ENCODE results near the gene IGSF23. TPM values are rescaled to one million over a fixed set of nuclear protein-coding genes. Genes with fewer than 3 reads are reported as not detected.
"Not testable (repeated sequence)": the region's sequence is repeated elsewhere in the genome, so short reads cannot be mapped to it uniquely, and the experiment has no call there.

The IGSF23 gene
- total RNA-seq, 2 donors from 2014 or later, result not detected

GRCh38 chr19:44590245-44591059 lies 22.9 kb upstream of the IGSF23 start:
- Histone ChIP-seq H3K27me3 (no peaks in the 10 kb centered on the region), H3K36me3 (no peaks in the 10 kb centered on the region), H3K4me1 (peaks cover 0 to 16% of the 10 kb centered on the region in 2 donors), H3K9me3 (no peaks in the 10 kb centered on the region), H3K4me3 (no peak overlapping the region), H3K27ac (peak overlapping the region in 1 of 2 donors; percentile 87)
- TF ChIP-seq, protein P1, sequence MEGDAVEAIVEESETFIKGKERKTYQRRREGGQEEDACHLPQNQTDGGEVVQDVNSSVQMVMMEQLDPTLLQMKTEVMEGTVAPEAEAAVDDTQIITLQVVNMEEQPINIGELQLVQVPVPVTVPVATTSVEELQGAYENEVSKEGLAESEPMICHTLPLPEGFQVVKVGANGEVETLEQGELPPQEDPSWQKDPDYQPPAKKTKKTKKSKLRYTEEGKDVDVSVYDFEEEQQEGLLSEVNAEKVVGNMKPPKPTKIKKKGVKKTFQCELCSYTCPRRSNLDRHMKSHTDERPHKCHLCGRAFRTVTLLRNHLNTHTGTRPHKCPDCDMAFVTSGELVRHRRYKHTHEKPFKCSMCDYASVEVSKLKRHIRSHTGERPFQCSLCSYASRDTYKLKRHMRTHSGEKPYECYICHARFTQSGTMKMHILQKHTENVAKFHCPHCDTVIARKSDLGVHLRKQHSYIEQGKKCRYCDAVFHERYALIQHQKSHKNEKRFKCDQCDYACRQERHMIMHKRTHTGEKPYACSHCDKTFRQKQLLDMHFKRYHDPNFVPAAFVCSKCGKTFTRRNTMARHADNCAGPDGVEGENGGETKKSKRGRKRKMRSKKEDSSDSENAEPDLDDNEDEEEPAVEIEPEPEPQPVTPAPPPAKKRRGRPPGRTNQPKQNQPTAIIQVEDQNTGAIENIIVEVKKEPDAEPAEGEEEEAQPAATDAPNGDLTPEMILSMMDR (IDR thresholded peaks at IDR 0.05), result no peak
- no peak for DNase-seq (ENCODE audit: low spot score)

DNA sequence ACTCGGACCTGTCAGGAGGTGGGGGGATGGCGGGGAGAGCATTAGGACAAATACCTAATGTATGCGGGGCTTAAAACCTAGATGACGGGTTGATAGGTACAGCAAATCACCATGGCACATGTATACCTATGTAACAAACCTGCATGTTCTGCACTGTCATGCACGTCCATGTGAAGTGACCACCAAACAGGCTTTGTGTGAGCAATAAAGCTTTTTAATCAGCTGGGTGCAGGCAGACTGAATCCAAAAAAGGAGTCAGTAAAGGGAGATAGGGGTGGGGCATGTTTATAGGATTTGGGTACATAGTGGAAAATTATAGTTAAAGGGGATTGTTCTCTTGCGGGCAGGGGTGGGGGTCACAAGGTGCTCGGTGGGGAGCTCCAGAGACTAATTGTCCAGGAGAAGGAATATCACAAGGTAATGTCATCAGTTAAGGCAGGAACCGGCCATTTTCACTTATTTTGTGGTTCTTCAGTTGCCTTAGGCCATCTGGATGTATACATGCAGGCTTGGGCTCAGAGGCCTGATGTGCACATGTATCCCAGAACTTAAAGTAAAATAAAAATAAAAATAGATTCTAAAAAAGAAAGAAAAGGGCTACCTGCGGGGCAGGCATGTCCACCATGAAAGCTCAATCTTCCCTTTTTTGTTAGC lies 21.9 kb upstream of the IGSF23 start:
- not testable (repeated sequence) for H3K4me3 ChIP-seq; H3K36me3 ChIP-seq; H3K27me3 ChIP-seq; DNase-seq (ENCODE audit: low spot score); H3K9me3 ChIP-seq
- peaks cover 0 to 16% of the 10 kb centered on the region in 2 donors for H3K4me1 ChIP-seq
- peak overlapping the region; percentile 66 to 79 for H3K27ac ChIP-seq

DNA sequence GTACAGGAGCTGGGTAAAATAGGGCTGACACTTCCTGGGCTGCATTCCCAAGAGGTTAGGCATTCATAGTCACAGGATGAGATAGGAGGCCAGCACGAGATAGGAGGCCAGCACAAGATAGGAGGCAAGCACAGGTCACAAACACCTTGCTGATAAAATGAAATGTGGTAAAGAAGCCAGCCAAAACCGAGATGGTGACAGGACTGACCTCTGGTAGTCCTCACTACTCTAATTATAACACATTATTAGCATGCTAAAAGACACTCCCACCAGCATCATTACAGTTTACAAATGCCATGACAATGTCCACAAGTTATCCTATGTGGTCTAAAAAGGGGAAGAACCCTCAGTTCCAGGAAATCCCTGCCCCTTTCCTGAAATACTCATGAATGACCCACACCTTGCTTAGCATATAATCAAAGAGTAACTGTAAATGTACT lies 20.9 kb upstream of the IGSF23 start:
- Histone ChIP-seq H3K4me1 (peaks cover 0 to 16% of the 10 kb centered on the region in 2 donors), H3K9me3 (no peaks in the 10 kb centered on the region), H3K27me3 (no peaks in the 10 kb centered on the region), H3K27ac (peak overlapping the region; percentile 66 to 79), H3K4me3 (no peak overlapping the region), H3K36me3 (no peaks in the 10 kb centered on the region)
- TF ChIP-seq, protein P1 (IDR thresholded peaks at IDR 0.05), result no peak
- DNase-seq (ENCODE audit: low spot score), result no peak

DNA sequence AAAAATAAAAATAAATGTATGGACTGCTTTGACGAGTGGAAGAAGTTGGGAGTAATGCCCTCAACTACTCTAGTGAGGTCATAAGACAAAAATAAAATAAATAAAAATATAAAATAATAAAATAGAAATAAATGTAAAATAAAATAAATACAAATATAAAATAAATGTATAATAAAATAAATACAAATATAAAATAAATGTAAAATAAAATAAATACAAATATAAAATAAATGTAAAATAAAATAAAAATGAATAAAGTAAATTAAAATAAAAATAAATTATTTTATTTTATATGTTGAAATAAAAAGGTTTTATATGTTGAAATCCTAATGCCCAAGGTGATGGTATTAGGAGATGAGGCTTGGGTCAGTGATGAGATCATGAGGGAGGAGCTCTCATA lies 20.1 kb upstream of the IGSF23 start:
- TF ChIP-seq, protein P1 (IDR thresholded peaks at IDR 0.05), result no peak
- peaks cover 0 to 2% of the 10 kb centered on the region in 2 donors for H3K9me3 ChIP-seq
- no peak overlapping the region for H3K4me3 ChIP-seq
- no peak for DNase-seq (ENCODE audit: low spot score)
- H3K36me3 ChIP-seq, result no peaks in the 10 kb centered on the region
- peaks cover 0 to 9% of the 10 kb centered on the region in 2 donors for H3K4me1 ChIP-seq
- no peaks in the 10 kb centered on the region for H3K27me3 ChIP-seq
- no peak overlapping the region for H3K27ac ChIP-seq

- H3K4me3 ChIP-seq; H3K9me3 ChIP-seq; H3K27ac ChIP-seq; H3K27me3 ChIP-seq; DNase-seq (ENCODE audit: low spot score); H3K4me1 ChIP-seq; H3K36me3 ChIP-seq: not testable (repeated sequence)
Measured at GRCh38 chr19:44593866-44594266, 19.5 kb upstream of the IGSF23 start.

- H3K27me3 ChIP-seq, result no peaks in the 10 kb centered on the region
Measured at GRCh38 chr19:44596428-44597130, 16.8 kb upstream of the IGSF23 start.

More at GRCh38 chr19:44596428-44597130, 16.8 kb upstream of the IGSF23 start:
- TF ChIP-seq, protein P1 (IDR thresholded peaks at IDR 0.05), result no peak
- H3K9me3 ChIP-seq, result peaks cover 0 to 6% of the 10 kb centered on the region in 2 donors
- H3K4me1 ChIP-seq, result peaks cover 0 to 9% of the 10 kb centered on the region in 2 donors
- no peak for DNase-seq (ENCODE audit: low spot score)
- no peak overlapping the region for H3K27ac ChIP-seq
- no peaks in the 10 kb centered on the region for H3K36me3 ChIP-seq
- H3K4me3 ChIP-seq, result no peak overlapping the region

Measured in right atrium auricular region (tissue), 2 donors.